ENCODE data around the gene TACR1. TPM values are rescaled to one million over a fixed set of nuclear protein-coding genes. Genes with fewer than 3 reads are reported as not detected.

The TACR1 gene
- total RNA-seq, 1 experiment from 2014 or later, result not detected

GRCh38 chr2:75166491-75166890, 32.8 kb downstream of the TACR1 start (continued):
- TF ChIP-seq ZBTB33 (IDR thresholded peaks at IDR 0.05; ENCODE audit: extremely low read depth, insufficient replicate concordance, low read length), result no peak

GRCh38 chr2:75162897-75163296, 36.4 kb downstream of the TACR1 start:
- Histone ChIP-seq H4K20me1 (ENCODE audit: insufficient read depth) (no peaks in the 10 kb centered on the region), H3K79me2 (ENCODE audit: insufficient read depth, low read length) (no peaks in the 10 kb centered on the region), H3K36me3 (ENCODE audit: control insufficient read depth in 1 of 2, insufficient read depth in 2 of 2, low read length in 2 of 2) (no peaks in the 10 kb centered on the region), H3K9me2 (ENCODE audit: insufficient read depth) (no peaks in the 10 kb centered on the region), H3K4me1 (ENCODE audit: control insufficient read depth in 1 of 2, insufficient read depth in 2 of 2, low read length in 2 of 2) (no peaks in the 10 kb centered on the region), H3K9me3 (ENCODE audit: control insufficient read depth in 1 of 2, insufficient read depth in 1 of 2, low read depth in 1 of 2, low read length in 2 of 2) (no peaks in the 10 kb centered on the region), H3K4me2 (ENCODE audit: low read length) (no peak overlapping the region), H3K27me3 (ENCODE audit: insufficient read depth, low read length) (peaks cover 18% of the 10 kb centered on the region), H3K4me3 (replicated peaks in 1 of 2; ENCODE audit: low read depth in 1 of 2, low read length in 2 of 2) (no peak overlapping the region), H3K9ac (ENCODE audit: low read length) (no peak overlapping the region), H3K27ac (ENCODE audit: low read depth, low read length) (no peak overlapping the region), H2AFZ (ENCODE audit: low read depth, low read length, poor library complexity, severe bottlenecking) (no peak overlapping the region)
- CTCF ChIA-PET, result no interaction called here
- TF ChIP-seq YY1 (IDR thresholded peaks at IDR 0.05; ENCODE audit: extremely low read depth, insufficient replicate concordance, low read depth, low read length), result no peak
- no peak for TF ChIP-seq ELF1 (IDR thresholded peaks at IDR 0.05; ENCODE audit: borderline replicate concordance, low read depth)
- TF ChIP-seq EZH2 (IDR thresholded peaks at IDR 0.05), result no peak
- no peak for TF ChIP-seq ZBTB33 (IDR thresholded peaks at IDR 0.05; ENCODE audit: extremely low read depth, insufficient replicate concordance, low read length)
- no peak for TF ChIP-seq SP1 (IDR thresholded peaks at IDR 0.05; ENCODE audit: low read depth)
- TF ChIP-seq EGR1 (IDR thresholded peaks at IDR 0.05; ENCODE audit: low read depth), result no peak
- TF ChIP-seq MAX (IDR thresholded peaks at IDR 0.05), result no peak
- DNase-seq (ENCODE audit: low read depth, low spot score) (no peak), ATAC-seq (no peak)
- intact Hi-C loops (cut with micrococcal nuclease), result no loop called here
- POLR2A ChIA-PET, result no interaction called here
- no TSS peak for BruUV-seq (replicated peaks)
- RAD21 ChIA-PET (ENCODE audit: low non-redundant PET in 1 of 2, low total read pairs in 2 of 2, uncharacterized antibody in 2 of 2, unreplicated experiment in 2 of 2), result no interaction called here

Data from HCT116 (cell line).